PC-3 (cell line): ENCODE measurements around the gene MAP3K20. TPM values are rescaled to one million over a fixed set of nuclear protein-coding genes. Genes with fewer than 3 reads are reported as not detected.

Experiments
- ATAC-seq: fragments of 200-7000 bp; cut with Tn5 transposase; 2 replicates; pipeline ENCODE4 v1.9.1; 2020; ENCODE audit warnings: mild to moderate bottlenecking, moderate library complexity
- BruUV-seq: library from RNA; stranded (reverse); fragments of 400-500 nt; replicated peaks from 2 replicates; lab custom pipeline; 2021; lab: Mats Ljungman, UMichigan
- CTCF ChIA-PET: fragments of 300-600 bp; sonication (Branson Sonifier 250); formaldehyde crosslinking; loops from one replicate; lab custom pipeline; 2022; ENCODE audit warnings: antibody characterized with exemption; lab: Charles Lee
- POLR2A ChIA-PET: fragments of 300-600 bp; sonication (Branson Sonifier 250); formaldehyde crosslinking; loops from one replicate; lab custom pipeline; 2022; ENCODE audit warnings: antibody characterized with exemption; ENCODE audit not compliant: unreplicated experiment; lab: Charles Lee
- DNase-seq: peaks from one replicate; pipeline ENCODE4 v3.0.0-alpha.2; 2015
- H2AFZ ChIP-seq: fragments of 300-600 bp; sonication (generic); 2 replicates; pipeline ENCODE4 v1.6.0; 2016; ENCODE audit warnings: antibody characterized with exemption, low read length
- H3F3A ChIP-seq: fragments of 300-600 bp; sonication (generic); one replicate; pipeline ENCODE4 v1.6.0; 2017; ENCODE audit warnings: antibody characterized with exemption, low read length, control low read depth, mild to moderate bottlenecking; ENCODE audit not compliant: unreplicated experiment
- H3K27ac ChIP-seq: fragments of 300-600 bp; sonication (generic); 2 replicates; pipeline ENCODE4 v1.5.1; 2016; ENCODE audit warnings: mild to moderate bottlenecking, low read length
- H3K27me3 ChIP-seq: fragments of 300-600 bp; sonication (generic); 2 replicates; pipeline ENCODE4 v1.6.1; 2016; ENCODE audit warnings: low read length, mixed read lengths
- H3K36me3 ChIP-seq: fragments of 300-600 bp; sonication (generic); 2 replicates; pipeline ENCODE4 v1.6.1; 2016; ENCODE audit warnings: low read depth, mixed run types, low read length, mixed read lengths
- H3K4me1 ChIP-seq: fragments of 300-600 bp; sonication (generic); 2 replicates; pipeline ENCODE4 v1.5.1; 2016; ENCODE audit warnings: low read length; ENCODE audit not compliant: insufficient read depth
- H3K4me2 ChIP-seq: fragments of 300-600 bp; sonication (generic); 2 replicates; pipeline ENCODE4 v1.6.0; 2016; ENCODE audit warnings: low read length
- H3K4me3 ChIP-seq: fragments of 300-600 bp; sonication (generic); 2 replicates; pipeline ENCODE4 v1.5.1; 2016; ENCODE audit warnings: mild to moderate bottlenecking, low read length, mixed read lengths
- H3K79me2 ChIP-seq: fragments of 300-600 bp; sonication (generic); 2 replicates; pipeline ENCODE4 v1.6.1; 2017; ENCODE audit warnings: low read length, mixed read lengths
- H3K9ac ChIP-seq: fragments of 300-600 bp; sonication (generic); 2 replicates; pipeline ENCODE4 v1.6.0; 2016; ENCODE audit warnings: mild to moderate bottlenecking, low read length
- H3K9me2 ChIP-seq: fragments of 300-600 bp; sonication (generic); replicated peaks from 2 replicates; pipeline ENCODE4 v1.6.1; 2016; ENCODE audit warnings: mixed run types, low read length, mixed read lengths
- H3K9me3 ChIP-seq: fragments of 300-600 bp; sonication (generic); 2 replicates; pipeline ENCODE4 v1.6.1; 2016; ENCODE audit warnings: low read length, mixed read lengths
- H4K20me1 ChIP-seq: fragments of 300-600 bp; sonication (generic); 2 replicates; pipeline ENCODE4 v1.6.1; 2016; ENCODE audit warnings: low read length, mixed read lengths
- EZH2 ChIP-seq: fragments of 300-600 bp; sonication (generic); IDR thresholded peaks from one replicate; pipeline ENCODE4 v1.6.1; 2017; ENCODE audit warnings: antibody characterized with exemption, mild to moderate bottlenecking, low read length; ENCODE audit not compliant: unreplicated experiment
- EZH2phosphoT487 ChIP-seq: fragments of 300-600 bp; sonication (generic); IDR thresholded peaks from 2 replicates; pipeline ENCODE4 v1.6.1; 2018; ENCODE audit warnings: mild to moderate bottlenecking, antibody characterized with exemption, low read length, borderline replicate concordance
- intact Hi-C: fragments of 100-400 bp; cut with micrococcal nuclease; formaldehyde crosslinking; loops from 2 replicates; pipeline ENCODE4 v1.9.0; 2023
- total RNA-seq: library from RNA; depleted of rRNA; stranded (reverse); fragments of >200 nt; gene quantifications from 2 replicates; pipeline ENCODE4 v1.2.3, GENCODE V29; 2014
- TF ChIP-seq, protein P1 (sequence below): fragments of 300-600 bp; sonication (generic); conservative IDR thresholded peaks from 2 replicates; pipeline ENCODE4 v1.5.1; 2017; ENCODE audit warnings: antibody characterized with exemption, low read depth, mild to moderate bottlenecking, low read length

Gene MAP3K20
- total RNA-seq, 1 experiment from 2014 or later = 29.8 TPM

DNA sequence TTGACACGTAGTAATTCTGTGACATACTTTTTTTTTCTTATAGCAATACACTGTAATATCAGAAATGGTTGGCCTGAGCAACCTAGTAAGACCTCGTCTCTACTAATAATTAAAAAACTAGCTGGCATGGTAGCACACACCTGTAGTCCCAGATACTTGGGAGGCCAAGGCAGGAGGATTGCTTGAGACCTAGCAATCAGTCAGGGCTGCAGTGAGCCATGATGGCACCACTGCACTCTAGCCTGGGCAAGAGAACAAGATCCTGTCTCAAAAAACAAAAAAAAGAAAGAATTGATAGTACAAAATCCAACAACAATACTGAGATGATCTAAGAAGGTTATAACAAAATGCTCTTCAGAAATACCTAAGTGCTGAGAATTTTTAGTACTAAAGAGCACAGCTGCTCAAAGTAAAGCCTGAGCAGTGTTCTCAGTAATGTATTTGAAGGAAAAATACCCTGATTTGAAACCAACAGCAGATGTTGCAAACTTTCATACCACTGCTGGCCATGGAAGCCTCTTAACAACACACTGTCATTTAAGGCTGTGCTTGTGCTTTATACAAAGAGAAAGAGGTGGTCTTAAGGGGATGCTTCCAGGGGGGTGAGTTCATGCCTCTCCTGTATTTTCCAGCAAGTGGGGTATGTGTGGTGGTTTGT, 146.4 kb downstream of the MAP3K20 start:
- no peaks in the 10 kb centered on the region for H3K4me1 ChIP-seq
- CTCF ChIA-PET = no interaction called here
- no peak overlapping the region for H3K27ac ChIP-seq
- no peak overlapping the region for H3K4me2 ChIP-seq
- no peak overlapping the region for H3K4me3 ChIP-seq
- no peaks in the 10 kb centered on the region for H3K9me3 ChIP-seq
- POLR2A ChIA-PET = no interaction called here
- no peak for DNase-seq
- intact Hi-C loops = no loop called here
- no peaks in the 10 kb centered on the region; the same call in 1 of the 2 replicates for H3K36me3 ChIP-seq
- H3F3A ChIP-seq = no peaks in the 10 kb centered on the region
- BruUV-seq = no TSS peak
- H3K79me2 ChIP-seq = no peaks in the 10 kb centered on the region
- no peak for ATAC-seq
- no peaks in the 10 kb centered on the region for H3K9me2 ChIP-seq
- H2AFZ ChIP-seq = no peak overlapping the region
- no peaks in the 10 kb centered on the region for H3K27me3 ChIP-seq
- TF ChIP-seq EZH2phosphoT487 (no peak), EZH2 (no peak)
- TF ChIP-seq, protein P1, sequence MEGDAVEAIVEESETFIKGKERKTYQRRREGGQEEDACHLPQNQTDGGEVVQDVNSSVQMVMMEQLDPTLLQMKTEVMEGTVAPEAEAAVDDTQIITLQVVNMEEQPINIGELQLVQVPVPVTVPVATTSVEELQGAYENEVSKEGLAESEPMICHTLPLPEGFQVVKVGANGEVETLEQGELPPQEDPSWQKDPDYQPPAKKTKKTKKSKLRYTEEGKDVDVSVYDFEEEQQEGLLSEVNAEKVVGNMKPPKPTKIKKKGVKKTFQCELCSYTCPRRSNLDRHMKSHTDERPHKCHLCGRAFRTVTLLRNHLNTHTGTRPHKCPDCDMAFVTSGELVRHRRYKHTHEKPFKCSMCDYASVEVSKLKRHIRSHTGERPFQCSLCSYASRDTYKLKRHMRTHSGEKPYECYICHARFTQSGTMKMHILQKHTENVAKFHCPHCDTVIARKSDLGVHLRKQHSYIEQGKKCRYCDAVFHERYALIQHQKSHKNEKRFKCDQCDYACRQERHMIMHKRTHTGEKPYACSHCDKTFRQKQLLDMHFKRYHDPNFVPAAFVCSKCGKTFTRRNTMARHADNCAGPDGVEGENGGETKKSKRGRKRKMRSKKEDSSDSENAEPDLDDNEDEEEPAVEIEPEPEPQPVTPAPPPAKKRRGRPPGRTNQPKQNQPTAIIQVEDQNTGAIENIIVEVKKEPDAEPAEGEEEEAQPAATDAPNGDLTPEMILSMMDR = no peak
- H3K9ac ChIP-seq = no peak overlapping the region
- no peaks in the 10 kb centered on the region for H4K20me1 ChIP-seq

DNA sequence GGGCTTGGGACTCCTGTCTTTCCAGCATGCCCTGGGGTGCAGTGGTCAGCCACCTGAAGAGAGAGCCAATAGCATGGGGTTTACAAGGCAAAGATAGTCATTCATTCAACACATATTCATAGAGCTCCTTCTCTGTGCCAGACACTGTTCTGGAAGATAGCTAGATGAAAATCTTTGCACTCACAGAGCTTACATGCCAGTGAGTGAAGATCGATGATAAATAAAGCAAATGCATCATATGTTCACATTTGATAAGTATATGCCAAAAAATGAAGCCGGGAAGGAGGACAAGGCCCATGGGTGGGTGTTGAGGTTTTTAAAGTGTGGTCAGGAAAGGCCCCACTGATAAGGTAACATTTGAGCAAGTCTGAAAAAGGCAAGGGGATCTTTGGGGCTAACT, 148.2 kb downstream of the MAP3K20 start:
- POLR2A ChIA-PET = no interaction called here

More for the DNA sequence above, 148.2 kb downstream of the MAP3K20 start:
- H3F3A ChIP-seq = no peaks in the 10 kb centered on the region
- intact Hi-C loops = no loop called here
- ATAC-seq (no peak), DNase-seq (no peak)
- CTCF ChIA-PET = no interaction called here
- no TSS peak for BruUV-seq
- no peak overlapping the region for H2AFZ ChIP-seq
- H3K9me2 ChIP-seq = no peaks in the 10 kb centered on the region
- no peak overlapping the region for H3K27ac ChIP-seq
- H3K4me2 ChIP-seq = no peak overlapping the region
- H3K9me3 ChIP-seq = no peaks in the 10 kb centered on the region
- no peak for TF ChIP-seq EZH2phosphoT487
- TF ChIP-seq, protein P1 = no peak
- no peak for TF ChIP-seq EZH2
- no peaks in the 10 kb centered on the region; the same call in 1 of the 2 replicates for H3K36me3 ChIP-seq
- H3K27me3 ChIP-seq = no peaks in the 10 kb centered on the region
- no peak overlapping the region for H3K4me3 ChIP-seq
- H3K79me2 ChIP-seq = no peaks in the 10 kb centered on the region
- no peak overlapping the region for H3K9ac ChIP-seq
- H3K4me1 ChIP-seq = no peaks in the 10 kb centered on the region
- H4K20me1 ChIP-seq = no peaks in the 10 kb centered on the region
